ENCODE data around the gene DUS2. TPM values are rescaled to one million over a fixed set of nuclear protein-coding genes. Genes with fewer than 3 reads are reported as not detected.

DUS2 gene
- total RNA-seq, 1 experiment from 2014 or later, result 27.9 TPM

DNA sequence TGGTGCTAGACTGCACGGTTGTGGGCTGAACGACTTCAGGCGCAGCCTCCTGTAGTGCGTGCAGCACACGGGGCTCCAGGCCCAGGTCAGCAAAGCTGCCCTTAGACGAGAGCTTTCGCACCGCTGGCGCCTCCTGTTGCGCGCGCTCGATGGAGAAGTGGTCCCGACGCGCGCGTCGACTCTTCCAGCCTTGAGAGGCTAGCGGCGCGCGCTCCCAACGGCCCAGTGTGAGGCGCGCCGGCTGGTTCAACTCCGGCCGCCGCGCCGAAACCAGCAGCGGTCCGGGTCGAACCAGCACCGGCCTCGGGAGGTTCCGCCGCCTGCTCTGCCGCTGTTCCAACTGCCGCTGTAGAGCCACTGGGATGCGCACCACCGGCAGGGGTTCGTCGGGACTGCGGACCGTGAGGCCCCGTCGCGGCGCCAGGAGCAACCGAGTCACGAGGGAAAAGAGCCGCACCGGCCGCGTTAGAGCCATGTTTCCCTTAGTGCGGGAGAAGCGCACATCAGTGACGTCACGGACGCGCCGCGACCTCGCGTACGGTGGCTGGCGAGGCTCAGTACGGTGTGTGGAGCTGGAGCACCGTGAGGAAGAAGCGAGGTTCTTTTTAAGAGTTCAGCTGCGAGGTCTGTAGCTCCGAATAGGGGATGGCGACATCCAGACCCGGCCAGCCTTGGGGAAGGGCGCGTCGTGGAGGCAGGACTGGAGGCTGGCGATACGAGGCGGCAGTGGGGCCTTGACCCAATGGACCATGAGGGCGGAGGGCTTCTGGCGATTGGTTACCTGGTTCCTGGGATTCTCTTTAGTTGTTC is at the start of gene DUS2, which contains the start of gene DDX28 (continued):
- TF ChIP-seq GABPB1 (CRISPR knock-in tag; IDR thresholded peaks at IDR 0.05), result peak; percentile 77
- peak; percentile 71 for TF ChIP-seq CBFB (CRISPR knock-in tag; IDR thresholded peaks at IDR 0.05; ENCODE audit: low read depth)
- TF ChIP-seq NFATC4 (CRISPR knock-in tag; IDR thresholded peaks at IDR 0.05), result no peak
- TF ChIP-seq, protein P1, sequence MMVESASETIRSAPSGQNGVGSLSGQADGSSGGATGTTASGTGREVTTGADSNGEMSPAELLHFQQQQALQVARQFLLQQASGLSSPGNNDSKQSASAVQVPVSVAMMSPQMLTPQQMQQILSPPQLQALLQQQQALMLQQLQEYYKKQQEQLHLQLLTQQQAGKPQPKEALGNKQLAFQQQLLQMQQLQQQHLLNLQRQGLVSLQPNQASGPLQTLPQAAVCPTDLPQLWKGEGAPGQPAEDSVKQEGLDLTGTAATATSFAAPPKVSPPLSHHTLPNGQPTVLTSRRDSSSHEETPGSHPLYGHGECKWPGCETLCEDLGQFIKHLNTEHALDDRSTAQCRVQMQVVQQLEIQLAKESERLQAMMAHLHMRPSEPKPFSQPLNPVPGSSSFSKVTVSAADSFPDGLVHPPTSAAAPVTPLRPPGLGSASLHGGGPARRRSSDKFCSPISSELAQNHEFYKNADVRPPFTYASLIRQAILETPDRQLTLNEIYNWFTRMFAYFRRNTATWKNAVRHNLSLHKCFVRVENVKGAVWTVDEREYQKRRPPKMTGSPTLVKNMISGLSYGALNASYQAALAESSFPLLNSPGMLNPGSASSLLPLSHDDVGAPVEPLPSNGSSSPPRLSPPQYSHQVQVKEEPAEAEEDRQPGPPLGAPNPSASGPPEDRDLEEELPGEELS (CRISPR knock-in tag; IDR thresholded peaks at IDR 0.05), result peak; percentile 96
- TF ChIP-seq, protein P2, sequence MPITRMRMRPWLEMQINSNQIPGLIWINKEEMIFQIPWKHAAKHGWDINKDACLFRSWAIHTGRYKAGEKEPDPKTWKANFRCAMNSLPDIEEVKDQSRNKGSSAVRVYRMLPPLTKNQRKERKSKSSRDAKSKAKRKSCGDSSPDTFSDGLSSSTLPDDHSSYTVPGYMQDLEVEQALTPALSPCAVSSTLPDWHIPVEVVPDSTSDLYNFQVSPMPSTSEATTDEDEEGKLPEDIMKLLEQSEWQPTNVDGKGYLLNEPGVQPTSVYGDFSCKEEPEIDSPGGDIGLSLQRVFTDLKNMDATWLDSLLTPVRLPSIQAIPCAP (CRISPR knock-in tag; IDR thresholded peaks at IDR 0.05), result peak; percentile 84; the same call in 1 of the 2 replicates

DNA sequence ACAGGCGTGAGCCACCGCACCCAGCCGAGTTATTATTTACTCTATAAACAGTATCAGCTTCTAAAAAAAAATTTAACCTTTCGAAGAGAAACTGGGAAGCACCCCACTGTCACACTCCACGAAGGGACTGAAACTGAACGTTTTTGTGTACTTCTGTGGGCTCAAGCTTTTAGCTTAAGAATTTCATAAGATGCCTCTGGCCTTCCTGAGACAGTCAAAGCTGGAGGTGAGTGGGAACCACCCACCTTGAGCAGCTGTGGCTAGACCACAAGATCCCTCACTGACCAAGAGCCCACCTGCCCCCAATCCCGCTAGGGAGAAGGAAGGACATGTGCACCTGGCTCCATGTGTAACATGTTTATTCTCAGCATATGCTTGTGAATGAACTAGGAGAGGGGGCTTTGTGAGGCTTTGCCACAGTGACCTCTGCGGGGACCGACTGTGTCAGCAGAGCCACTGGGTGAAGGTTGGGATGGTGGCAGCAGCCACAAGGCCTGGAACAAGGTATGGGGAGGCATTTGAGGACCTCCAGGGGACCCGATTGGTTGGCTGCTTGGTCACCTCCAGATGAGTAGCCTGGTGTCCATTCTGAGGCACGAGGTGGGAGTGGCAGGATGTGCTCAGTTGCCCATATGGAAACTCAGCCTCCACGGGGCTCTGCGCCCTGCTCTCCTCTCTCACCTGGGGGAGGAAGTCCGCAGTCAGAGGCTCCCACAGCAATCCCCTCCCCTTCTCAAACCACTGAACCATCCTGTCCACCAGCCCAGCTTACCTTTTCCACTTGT is 47.6 kb upstream of the DUS2 start:
- H3K4me1 Mint-ChIP-seq, result no peaks in the 10 kb centered on the region; the same call in 1 of the 2 replicates
- H3K9me3 Mint-ChIP-seq, result no peaks in the 10 kb centered on the region
- no peak overlapping the region for H3K4me3 Mint-ChIP-seq
- ChIA-PET POLR2A (interaction anchor here (0.5 kb wide), 1 partner anchor 1376 kb away, joined by 8 read pairs; no protein-coding TSS in a partner anchor), CTCF (interaction anchor here (1.1 to 1.2 kb wide), 3 partner anchors 17 to 65 kb away, joined by 3 to 5 read pairs (median 4); no protein-coding TSS in a partner anchor)
- peak overlapping the region; percentile 8; the same call in 1 of the 2 replicates for H3K27ac Mint-ChIP-seq
- H3K27me3 Mint-ChIP-seq (ENCODE audit: low read depth), result peaks cover 6% of the 10 kb centered on the region; the same call in 1 of the 2 replicates
- TF ChIP-seq, protein P3, sequence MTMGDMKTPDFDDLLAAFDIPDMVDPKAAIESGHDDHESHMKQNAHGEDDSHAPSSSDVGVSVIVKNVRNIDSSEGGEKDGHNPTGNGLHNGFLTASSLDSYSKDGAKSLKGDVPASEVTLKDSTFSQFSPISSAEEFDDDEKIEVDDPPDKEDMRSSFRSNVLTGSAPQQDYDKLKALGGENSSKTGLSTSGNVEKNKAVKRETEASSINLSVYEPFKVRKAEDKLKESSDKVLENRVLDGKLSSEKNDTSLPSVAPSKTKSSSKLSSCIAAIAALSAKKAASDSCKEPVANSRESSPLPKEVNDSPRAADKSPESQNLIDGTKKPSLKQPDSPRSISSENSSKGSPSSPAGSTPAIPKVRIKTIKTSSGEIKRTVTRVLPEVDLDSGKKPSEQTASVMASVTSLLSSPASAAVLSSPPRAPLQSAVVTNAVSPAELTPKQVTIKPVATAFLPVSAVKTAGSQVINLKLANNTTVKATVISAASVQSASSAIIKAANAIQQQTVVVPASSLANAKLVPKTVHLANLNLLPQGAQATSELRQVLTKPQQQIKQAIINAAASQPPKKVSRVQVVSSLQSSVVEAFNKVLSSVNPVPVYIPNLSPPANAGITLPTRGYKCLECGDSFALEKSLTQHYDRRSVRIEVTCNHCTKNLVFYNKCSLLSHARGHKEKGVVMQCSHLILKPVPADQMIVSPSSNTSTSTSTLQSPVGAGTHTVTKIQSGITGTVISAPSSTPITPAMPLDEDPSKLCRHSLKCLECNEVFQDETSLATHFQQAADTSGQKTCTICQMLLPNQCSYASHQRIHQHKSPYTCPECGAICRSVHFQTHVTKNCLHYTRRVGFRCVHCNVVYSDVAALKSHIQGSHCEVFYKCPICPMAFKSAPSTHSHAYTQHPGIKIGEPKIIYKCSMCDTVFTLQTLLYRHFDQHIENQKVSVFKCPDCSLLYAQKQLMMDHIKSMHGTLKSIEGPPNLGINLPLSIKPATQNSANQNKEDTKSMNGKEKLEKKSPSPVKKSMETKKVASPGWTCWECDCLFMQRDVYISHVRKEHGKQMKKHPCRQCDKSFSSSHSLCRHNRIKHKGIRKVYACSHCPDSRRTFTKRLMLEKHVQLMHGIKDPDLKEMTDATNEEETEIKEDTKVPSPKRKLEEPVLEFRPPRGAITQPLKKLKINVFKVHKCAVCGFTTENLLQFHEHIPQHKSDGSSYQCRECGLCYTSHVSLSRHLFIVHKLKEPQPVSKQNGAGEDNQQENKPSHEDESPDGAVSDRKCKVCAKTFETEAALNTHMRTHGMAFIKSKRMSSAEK (CRISPR knock-in tag; IDR thresholded peaks at IDR 0.05; ENCODE audit: borderline replicate concordance), result no peak
- TF ChIP-seq ZNF317 (CRISPR knock-in tag; IDR thresholded peaks at IDR 0.05; ENCODE audit: borderline replicate concordance, low read depth) (no peak), ZNF396 (CRISPR knock-in tag; IDR thresholded peaks at IDR 0.05; ENCODE audit: borderline replicate concordance) (no peak), SMAD3 (CRISPR knock-in tag; IDR thresholded peaks at IDR 0.05; ENCODE audit: borderline replicate concordance) (no peak), CREM (CRISPR knock-in tag; IDR thresholded peaks at IDR 0.05) (no peak)
- TF ChIP-seq, protein P4, sequence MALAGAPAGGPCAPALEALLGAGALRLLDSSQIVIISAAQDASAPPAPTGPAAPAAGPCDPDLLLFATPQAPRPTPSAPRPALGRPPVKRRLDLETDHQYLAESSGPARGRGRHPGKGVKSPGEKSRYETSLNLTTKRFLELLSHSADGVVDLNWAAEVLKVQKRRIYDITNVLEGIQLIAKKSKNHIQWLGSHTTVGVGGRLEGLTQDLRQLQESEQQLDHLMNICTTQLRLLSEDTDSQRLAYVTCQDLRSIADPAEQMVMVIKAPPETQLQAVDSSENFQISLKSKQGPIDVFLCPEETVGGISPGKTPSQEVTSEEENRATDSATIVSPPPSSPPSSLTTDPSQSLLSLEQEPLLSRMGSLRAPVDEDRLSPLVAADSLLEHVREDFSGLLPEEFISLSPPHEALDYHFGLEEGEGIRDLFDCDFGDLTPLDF (CRISPR knock-in tag; IDR thresholded peaks at IDR 0.05), result no peak
- TF ChIP-seq, protein P5, sequence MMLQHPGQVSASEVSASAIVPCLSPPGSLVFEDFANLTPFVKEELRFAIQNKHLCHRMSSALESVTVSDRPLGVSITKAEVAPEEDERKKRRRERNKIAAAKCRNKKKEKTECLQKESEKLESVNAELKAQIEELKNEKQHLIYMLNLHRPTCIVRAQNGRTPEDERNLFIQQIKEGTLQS (CRISPR knock-in tag; conservative IDR thresholded peaks at IDR 0.05), result no peak
- H3K36me3 Mint-ChIP-seq, result no peaks in the 10 kb centered on the region
- no peak for ATAC-seq
- no peak for DNase-seq (ENCODE audit: low spot score)
